ENCODE measurements around the gene PRM1.

Gene PRM1

GRCh38 chr16:11272921-11273720, 8.0 kb downstream of the PRM1 start, which contains the start of gene PRM3:
PRM3 (minus strand) TSS chr16:11273629; CDS start chr16:11273595, 34 bp downstream.
- DNase-seq (ENCODE audit: low read depth) = no peak

- DNase-seq (ENCODE audit: low read depth) = no peak
Measured at GRCh38 chr16:11272484-11272883, 8.6 kb downstream of the PRM1 start.

- DNase-seq (ENCODE audit: low read depth) = no peak
Measured at GRCh38 chr16:11271610-11272009, 9.5 kb downstream of the PRM1 start.

- no peak for DNase-seq (ENCODE audit: low read depth)
Measured at GRCh38 chr16:11270602-11271162, 10.4 kb downstream of the PRM1 start.

GRCh38 chr16:11268921-11269375, 12.2 kb downstream of the PRM1 start, which contains the start of gene TNP2:
TNP2 (minus strand) TSS chr16:11269325; CDS start chr16:11269262, 63 bp downstream.
- DNase-seq (ENCODE audit: low read depth) = no peak

- no peak for DNase-seq (ENCODE audit: low read depth)
Measured at GRCh38 chr16:11265124-11265523, 16.0 kb downstream of the PRM1 start.

GRCh38 chr16:11264155-11264832, 16.8 kb downstream of the PRM1 start:
- no peak for DNase-seq (ENCODE audit: low read depth)

GRCh38 chr16:11263737-11264136, 17.4 kb downstream of the PRM1 start:
- DNase-seq (ENCODE audit: low read depth) = no peak

- DNase-seq (ENCODE audit: low read depth) = no peak
Measured at GRCh38 chr16:11262915-11263314, 18.2 kb downstream of the PRM1 start.

- DNase-seq (ENCODE audit: low read depth) = no peak
Measured at GRCh38 chr16:11260596-11260966, 20.5 kb downstream of the PRM1 start.

GRCh38 chr16:11259655-11260595, 21.2 kb downstream of the PRM1 start:
- no peak for DNase-seq (ENCODE audit: low read depth)

- no peak for DNase-seq (ENCODE audit: low read depth)
Measured at GRCh38 chr16:11258553-11259492, 22.3 kb downstream of the PRM1 start.

GRCh38 chr16:11257131-11257938, 23.8 kb downstream of the PRM1 start:
- no peak for DNase-seq (ENCODE audit: low read depth)

- DNase-seq (ENCODE audit: low read depth) = no peak
Measured at GRCh38 chr16:11256661-11257130, 24.4 kb downstream of the PRM1 start.

- no peak for DNase-seq (ENCODE audit: low read depth)
Measured at GRCh38 chr16:11255737-11256660, 25.1 kb downstream of the PRM1 start, which contains the start of gene SOCS1. SOCS1 (minus strand) TSS chr16:11256204; CDS start chr16:11255478, 726 bp downstream.

GRCh38 chr16:11254913-11255736, 26.0 kb downstream of the PRM1 start:
- DNase-seq (ENCODE audit: low read depth) = no peak
